KG1 (cell line): Measurements from ENCODE around the gene ARID5A.
A peak's percentile ranks its signal among the peaks of the same experiment; 100 is the strongest.

Experiments
- DNase-seq: peaks from one replicate; lab custom pipeline; 2025; lab: John Stamatoyannopoulos, UW

ARID5A gene

DNA sequence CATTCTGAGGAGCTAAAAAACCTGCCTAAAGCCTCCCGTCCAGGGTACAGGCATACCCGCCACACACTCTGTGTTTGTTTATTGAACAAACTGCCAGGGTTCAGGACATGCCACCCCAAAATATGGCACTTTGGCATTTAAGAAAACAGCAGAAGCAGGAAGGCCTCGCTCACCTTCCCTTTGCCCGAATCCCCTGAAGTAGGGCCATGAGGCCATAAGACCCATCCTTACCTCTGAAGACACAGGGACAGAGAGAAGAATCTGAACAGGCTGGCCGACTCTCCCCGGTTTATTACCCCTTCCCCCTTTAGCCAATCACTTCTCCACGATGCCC, 29.7 kb upstream of the ARID5A start:
- DNase-seq, result no peak

DNA sequence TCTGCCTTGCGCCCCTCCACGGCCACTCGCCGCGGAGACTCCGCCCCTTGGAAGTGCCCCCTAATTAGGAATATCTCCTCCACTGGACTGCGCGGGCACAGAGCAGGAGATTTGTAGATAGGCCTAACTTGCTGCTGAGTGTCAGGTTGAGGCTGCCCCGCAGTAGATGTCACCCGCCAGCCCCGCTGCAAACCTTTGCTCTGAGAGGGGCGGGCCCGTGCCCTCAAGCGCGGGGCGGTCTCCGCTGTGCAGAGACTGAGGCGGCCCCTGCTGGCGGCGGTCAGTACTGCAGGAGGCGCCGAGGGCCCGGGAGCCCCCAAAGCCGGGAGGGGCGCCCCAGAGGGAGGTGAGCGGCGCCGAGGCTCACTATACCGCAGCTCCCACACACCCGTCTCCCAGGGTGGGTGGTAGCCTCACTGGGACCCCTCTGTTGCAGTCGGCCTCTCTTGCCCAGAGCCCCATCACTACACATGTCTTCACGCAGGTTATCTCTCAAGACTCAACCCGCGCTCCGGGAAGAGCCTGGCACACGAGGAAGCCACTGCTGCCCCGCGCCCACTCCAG, 28.5 kb upstream of the ARID5A start:
- DNase-seq, result peak; percentile 36

GRCh38 chr2:96508521-96509113, 27.9 kb upstream of the ARID5A start:
- DNase-seq, result no peak

DNA sequence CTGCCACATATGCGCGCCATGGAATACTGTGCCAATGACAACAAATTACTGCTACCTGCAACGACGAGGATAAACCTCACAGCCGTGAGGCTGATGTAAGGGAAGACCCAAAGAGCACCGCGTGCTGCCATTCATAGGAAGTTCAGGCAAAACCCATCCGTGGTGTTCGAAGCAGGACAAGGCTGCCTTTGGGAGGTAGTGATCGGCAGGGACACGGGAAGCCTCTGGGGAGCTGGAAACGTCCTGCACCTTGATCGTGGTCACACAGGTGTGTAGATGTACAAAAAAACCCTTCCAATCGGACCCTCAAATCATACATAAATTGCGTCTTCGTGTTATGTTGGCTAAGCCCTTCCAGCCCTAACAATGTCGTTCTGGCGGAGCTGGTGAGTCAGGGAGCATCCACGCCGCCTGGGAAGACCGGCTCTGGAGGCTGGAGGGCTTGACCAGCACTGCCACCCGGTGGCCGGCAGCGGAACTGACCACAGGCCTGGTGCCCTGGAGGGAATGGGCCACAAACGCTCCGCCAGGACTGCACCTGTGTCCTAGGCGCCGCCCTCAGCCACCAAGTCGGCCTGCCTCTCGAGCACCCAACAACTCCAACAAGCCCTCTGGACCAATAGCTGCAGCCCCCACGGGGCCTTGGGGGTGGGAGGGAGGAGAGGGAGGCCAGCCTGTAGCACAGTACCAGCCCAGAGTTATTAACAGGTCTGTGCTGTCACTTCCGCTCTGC, 27.3 kb upstream of the ARID5A start:
- peak; percentile 29 for DNase-seq

GRCh38 chr2:96509847-96510230, 26.7 kb upstream of the ARID5A start:
- no peak for DNase-seq

DNA sequence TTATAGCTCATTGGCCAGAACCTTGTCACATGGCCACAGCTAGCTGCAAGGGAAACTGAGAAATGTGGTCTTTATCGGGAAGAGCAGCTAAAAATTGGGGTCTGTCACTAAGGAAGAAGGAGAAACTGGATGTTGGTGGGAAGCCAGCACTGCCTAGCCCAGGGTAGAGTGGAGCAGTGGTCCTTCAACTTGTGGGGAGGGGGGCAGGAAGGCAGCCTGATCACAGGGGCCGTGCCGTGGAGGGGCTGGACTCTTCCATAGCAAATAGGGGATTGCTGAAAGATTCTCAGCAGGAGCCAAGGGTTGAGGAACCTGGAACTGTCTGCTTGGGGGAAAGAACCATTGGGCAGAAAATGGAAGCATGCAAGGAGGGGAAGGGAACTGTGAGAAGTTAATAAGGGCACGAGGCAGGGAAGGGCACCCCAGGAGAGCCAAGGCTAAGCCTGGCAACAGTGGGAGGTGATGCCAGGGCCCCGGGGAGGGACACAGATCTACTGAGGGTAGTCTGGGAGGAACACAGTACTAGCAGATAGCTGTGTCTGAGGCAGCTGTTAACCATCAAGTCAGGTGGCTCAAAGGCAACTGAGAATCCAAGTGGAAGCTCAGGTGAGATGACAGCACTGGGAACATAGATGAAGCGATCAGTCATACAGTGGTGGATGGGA, 25.5 kb upstream of the ARID5A start:
- DNase-seq, result no peak

- DNase-seq, result no peak
These were observed 24.7 kb upstream of the ARID5A start for GRCh38 chr2:96511851-96512250.

DNA sequence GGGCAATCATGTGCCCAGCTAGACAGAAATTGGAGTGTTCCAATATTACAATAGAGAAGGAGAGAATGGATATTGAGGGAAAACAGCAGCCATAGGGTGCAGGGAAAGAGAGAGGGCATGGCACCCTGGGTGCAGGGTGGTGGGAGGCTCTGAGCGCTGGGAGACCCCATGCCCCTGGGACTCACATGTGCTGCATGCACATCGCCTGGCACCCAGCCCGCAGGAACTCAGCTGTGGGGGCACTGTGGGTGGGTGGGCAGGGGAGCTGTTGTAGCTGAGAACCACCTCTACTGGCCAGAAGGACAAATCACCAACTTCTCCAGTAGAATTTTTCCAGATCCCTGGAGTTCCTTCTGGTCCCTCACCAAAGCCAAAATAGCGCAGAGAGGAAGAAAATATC, 24.2 kb upstream of the ARID5A start:
- no peak for DNase-seq

GRCh38 chr2:96514521-96514920, 22.0 kb upstream of the ARID5A start:
- no peak for DNase-seq

DNA sequence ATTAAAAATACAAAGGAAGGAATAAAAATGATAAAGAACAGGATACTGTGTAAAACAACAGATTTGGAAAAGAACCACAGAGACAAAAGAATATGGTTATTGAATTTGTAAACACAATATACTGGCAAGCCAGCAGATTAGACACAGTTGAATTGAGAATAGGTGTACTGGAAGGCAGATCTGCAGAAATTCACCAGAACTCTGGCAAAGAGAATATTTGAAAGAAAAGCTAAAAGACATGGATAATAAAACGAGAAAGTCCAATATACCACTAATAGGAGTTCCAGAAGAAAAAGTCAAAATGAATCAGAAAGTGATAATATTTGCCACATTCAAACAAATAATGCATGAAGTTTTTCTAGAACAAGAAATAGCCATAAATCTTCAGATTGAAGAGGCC, 19.5 kb upstream of the ARID5A start:
- no peak for DNase-seq

DNA sequence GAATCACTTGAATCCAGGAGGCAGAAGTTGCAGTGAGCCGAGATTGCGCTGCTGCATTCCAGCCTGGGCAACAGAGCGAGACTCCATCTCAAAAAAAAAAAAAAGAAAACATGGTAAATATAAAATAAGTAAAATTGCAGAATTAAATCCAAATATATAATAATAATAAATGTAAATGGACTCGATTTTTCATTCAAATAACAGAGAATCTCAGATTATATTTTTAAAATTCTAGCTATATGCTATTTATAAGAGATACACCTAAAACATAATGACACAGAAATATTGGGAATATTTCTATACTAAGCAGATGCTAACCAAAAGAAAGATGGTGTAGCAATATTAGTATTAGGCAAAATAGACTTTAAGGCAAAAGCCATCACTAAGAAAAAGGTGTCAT, 16.3 kb upstream of the ARID5A start:
- DNase-seq, result no peak

GRCh38 chr2:96520697-96521096, 15.9 kb upstream of the ARID5A start:
- DNase-seq, result no peak

- DNase-seq, result no peak
These were observed 15.3 kb upstream of the ARID5A start for GRCh38 chr2:96521219-96521618.

DNA sequence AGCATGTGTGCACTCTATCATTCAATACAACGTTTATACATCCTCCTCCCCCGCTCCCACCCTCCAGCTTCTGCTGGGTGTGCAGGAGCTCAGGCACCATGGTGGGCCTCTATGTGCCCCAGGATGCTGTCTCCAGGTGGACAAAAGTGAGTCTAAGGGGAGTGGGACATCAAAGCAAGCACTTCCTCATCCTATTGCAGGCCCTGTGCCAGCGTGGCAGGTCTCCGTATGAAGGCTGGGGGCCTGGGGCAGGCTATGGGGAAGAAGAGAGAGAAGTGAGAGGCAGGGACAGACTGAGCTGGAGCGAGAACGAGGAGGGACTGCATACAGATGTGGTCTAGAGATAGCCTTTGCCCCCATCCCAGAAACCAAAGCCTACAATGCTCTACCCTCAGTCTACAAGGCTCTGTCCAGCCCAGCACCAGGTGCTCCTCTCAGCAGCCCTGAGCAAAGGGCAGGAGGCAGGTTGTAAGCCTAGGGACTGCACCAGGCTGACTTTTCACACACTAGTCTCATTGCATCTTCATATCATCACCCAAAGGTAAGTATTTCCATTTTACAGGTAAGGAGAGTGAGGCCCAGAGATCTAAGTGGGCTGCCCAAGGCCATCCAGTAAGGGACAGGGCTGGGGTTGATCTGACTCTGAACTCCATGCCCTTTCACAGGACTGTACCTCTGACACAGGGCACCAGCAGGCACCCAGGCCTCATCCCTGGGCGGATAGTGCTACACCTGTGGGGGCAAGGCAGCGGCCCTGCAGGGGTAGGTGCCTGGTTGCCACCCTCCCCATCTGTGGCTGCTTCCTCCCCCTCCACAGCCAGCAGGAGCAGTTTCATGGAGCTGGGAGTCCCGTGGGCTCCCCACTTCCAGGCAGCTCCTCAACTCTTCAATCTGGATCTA, 14.0 kb upstream of the ARID5A start:
- DNase-seq, result no peak

DNA sequence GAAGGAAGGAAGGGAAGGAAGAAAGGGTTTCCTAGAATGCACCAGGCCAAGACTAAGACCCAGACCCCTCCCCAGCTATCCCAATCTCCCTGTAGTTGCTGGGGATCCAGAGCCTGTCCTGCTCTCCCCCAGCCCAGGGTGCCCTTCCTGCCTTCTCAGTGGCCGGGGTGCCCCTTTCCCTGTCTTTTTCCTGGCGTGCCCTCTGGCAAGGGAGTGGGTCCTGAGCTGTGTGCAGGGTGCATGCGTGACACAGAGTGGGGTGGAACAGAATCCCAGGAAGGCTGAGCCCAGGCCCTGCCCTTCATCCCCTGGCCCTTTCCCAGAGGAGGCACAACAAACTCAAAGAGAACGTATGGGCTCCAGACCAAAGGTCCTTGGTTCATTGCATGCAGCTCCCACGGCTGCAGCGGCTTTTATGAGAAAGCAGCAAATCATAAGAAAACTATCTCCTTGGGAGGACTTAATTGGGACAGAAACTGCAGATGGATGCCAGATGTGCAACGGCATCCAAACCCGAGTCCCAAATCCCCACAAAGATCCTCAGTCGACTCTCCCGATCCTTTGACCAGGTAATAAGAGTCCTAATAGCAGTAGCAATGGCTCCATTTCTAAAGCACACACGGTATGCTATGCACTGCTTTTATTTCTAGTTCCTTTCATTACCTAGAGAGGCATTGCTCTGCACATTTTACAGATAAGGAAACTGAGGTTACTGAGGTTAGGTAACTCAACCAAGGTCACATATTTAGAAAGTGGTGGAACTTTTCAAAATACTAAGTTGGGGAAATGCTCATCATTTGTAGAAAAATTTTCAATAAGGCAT, 12.7 kb upstream of the ARID5A start:
- no peak for DNase-seq

- no peak for DNase-seq
These were observed 11.9 kb upstream of the ARID5A start for GRCh38 chr2:96524482-96525210.

GRCh38 chr2:96525211-96525507, 11.4 kb upstream of the ARID5A start:
- DNase-seq, result no peak

- DNase-seq, result no peak
These were observed 10.4 kb upstream of the ARID5A start for GRCh38 chr2:96526101-96526591.

DNA sequence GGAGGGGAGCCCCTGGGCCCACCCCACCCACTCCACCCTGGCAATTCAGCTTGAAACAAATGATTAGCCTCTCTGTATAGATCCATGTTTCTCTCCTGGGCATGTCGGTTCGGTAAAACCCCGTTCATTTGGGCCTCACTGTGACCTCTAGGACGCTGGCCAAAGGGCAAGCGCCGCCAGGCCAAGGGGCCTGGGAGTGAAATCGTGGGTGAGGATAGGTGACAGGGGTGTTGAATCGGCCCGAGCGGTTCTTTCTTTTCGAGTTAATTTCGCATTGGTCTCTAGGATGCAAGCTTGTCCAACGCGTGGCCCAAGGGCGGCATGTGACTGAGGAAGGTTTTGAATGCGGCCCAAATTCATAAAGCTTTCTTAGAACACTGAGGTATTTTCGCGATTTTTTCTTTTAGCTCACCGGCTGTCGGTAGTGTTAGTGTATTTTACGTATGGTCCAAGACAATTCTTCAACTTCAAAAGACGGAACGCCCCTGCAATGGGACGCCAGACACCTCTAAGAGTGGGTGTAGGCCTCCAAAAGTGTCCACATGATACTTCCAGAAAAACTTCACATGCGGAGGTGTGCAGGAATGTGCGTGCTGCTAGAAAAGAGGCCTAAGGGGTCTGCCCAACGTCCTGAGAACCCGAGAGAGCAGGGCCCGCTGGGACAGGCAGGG, 9.8 kb upstream of the ARID5A start:
- no peak for DNase-seq
